GM12873 (cell line): Measurements from ENCODE around the gene CACNA1B.

Experiments
- TF ChIP-seq, protein P1 (sequence below): IDR thresholded peaks from 2 replicates; pipeline ENCODE4 v1.5.1; 2012; ENCODE audit warnings: low read depth, mild to moderate bottlenecking, moderate library complexity, low read length, control low read depth; ENCODE audit not compliant: insufficient read depth; ENCODE audit errors: missing control alignments

CACNA1B gene

DNA sequence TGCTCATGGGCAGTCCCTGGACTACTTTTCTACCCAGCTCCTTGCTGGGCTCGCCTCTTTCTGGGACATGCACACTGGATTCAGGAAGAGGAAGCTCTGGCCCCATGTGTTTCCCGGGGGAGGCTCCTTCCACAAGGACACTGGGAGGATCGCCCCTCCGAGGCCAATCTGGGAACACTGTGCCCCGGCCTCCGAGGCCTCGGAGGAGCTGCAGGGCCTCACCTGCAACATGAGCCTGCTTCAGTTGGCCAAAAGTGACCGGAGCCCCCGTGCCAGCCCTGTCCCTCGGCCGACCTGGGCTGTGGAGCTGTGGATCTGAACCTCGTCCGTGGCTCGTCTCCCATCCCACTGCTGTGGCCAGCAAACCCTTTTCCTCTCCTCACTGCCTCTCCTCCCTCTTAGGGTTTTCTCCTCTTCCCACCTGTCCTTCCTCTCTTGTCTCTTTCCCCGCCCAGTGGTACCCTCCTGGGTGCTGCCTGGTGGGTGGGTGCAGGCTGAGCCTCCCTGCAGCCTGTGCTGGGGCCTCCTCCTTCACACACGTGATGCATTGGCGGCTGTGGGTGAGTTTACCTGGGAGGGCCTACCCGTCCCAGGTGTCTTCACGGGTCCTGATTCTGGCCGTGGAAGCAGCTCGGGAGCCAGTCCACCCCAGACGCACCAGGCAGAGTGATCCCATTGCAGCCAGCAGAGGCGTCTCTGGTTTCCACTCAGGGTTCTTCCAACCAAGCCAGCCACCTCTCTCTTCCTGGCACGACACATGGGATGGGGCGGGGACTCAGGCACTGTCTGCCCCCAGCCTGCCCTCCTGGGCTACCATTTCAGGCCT, 241.8 kb downstream of the CACNA1B start:
- TF ChIP-seq, protein P1, sequence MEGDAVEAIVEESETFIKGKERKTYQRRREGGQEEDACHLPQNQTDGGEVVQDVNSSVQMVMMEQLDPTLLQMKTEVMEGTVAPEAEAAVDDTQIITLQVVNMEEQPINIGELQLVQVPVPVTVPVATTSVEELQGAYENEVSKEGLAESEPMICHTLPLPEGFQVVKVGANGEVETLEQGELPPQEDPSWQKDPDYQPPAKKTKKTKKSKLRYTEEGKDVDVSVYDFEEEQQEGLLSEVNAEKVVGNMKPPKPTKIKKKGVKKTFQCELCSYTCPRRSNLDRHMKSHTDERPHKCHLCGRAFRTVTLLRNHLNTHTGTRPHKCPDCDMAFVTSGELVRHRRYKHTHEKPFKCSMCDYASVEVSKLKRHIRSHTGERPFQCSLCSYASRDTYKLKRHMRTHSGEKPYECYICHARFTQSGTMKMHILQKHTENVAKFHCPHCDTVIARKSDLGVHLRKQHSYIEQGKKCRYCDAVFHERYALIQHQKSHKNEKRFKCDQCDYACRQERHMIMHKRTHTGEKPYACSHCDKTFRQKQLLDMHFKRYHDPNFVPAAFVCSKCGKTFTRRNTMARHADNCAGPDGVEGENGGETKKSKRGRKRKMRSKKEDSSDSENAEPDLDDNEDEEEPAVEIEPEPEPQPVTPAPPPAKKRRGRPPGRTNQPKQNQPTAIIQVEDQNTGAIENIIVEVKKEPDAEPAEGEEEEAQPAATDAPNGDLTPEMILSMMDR: no peak

DNA sequence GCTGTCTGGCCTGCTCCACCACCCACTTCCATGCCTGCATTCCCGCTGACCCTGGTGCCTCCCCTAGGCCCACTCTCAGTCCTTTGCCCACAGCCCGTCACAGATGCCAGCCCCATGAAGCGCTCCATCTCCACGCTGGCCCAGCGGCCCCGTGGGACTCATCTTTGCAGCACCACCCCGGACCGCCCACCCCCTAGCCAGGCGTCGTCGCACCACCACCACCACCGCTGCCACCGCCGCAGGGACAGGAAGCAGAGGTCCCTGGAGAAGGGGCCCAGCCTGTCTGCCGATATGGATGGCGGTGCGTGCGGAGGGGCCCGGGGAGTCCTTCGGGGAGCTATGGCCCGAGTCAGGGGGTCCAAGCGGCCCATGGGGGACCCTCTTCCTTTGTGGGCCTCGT, 242.5 kb downstream of the CACNA1B start:
- TF ChIP-seq, protein P1: no peak

DNA sequence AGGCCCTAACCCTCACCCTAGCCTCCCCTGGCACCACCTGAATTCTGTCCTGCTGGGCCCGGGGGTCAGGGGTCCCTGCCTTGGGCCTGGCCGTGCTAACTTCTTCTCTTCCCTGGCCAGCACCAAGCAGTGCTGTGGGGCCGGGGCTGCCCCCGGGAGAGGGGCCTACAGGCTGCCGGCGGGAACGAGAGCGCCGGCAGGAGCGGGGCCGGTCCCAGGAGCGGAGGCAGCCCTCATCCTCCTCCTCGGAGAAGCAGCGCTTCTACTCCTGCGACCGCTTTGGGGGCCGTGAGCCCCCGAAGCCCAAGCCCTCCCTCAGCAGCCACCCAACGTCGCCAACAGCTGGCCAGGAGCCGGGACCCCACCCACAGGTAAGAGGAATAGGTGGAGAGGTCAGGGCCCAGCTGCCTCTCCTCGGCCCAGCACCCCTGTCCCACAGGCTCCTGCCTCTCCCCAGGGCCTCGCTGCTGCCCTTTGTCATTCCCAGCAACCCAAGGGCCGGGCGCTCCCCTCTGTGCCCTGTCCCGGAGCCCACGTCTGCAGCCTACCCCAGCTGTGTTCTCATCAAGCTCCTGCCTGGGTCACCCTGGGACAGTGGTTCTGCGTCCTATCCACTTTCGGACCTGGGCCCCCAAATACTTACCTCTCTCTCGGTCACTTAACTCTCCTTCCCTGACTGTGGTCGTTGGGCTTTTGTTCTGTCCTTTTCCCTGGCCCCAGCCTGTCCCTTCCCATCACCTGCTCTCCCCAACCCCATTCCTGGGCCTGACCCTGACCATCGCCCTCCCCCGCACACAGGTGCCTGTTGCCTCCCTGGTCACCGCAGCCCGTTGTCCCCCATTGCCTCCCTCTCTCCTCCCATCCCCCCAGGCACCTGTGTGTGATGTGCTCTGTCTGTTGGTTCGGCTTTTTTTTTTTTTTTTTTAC, 243.2 kb downstream of the CACNA1B start:
- TF ChIP-seq, protein P1: no peak

DNA sequence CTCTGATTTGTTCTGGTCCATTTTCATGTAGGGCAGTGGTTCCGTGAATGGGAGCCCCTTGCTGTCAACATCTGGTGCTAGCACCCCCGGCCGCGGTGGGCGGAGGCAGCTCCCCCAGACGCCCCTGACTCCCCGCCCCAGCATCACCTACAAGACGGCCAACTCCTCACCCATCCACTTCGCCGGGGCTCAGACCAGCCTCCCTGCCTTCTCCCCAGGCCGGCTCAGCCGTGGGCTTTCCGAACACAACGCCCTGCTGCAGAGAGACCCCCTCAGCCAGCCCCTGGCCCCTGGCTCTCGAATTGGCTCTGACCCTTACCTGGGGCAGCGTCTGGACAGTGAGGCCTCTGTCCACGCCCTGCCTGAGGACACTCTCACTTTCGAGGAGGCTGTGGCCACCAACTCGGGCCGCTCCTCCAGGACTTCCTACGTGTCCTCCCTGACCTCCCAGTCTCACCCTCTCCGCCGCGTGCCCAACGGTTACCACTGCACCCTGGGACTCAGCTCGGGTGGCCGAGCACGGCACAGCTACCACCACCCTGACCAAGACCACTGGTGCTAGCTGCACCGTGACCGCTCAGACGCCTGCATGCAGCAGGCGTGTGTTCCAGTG, 244.0 kb downstream of the CACNA1B start:
- TF ChIP-seq, protein P1: no peak

DNA sequence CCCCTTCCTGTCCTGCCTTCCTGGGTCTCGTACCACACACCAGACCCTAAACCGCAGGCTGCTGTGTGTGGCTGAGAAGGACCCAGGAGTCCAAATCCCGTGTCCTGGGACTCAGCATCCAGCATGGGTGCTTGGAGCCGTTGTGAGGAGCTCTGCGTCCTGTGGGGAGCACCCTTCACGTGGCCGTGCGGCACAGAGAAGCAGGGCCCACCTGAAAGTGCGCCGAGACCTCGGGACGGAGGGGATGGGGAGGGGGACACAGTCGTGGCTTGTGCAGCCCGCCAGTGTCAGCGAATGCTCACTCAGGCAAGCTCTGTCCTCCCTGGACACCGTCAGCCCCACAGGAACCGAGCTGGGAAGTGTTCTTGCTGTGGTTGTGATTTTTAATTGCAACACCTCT, 244.6 kb downstream of the CACNA1B start:
- TF ChIP-seq, protein P1: no peak

DNA sequence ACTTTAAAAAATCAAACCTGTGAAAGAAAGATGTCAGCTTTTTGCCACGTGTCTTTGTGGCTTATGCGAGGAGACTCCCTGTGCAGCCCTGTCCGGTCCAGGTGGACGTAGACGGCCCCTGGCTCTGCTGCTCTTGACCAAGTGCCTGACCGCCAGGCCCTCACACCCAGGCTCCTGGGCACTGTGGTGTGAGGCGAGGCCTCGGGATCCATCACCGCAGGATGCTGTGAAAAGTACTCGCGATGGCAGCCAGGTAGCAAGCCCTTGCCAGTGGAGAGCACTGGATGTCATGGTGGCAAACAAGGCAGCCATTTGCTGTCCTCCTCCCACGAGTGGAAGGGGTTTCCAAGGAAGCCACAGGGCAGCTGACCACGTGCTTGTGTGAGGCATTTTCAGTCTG, 245.1 kb downstream of the CACNA1B start:
- TF ChIP-seq, protein P1: no peak

DNA sequence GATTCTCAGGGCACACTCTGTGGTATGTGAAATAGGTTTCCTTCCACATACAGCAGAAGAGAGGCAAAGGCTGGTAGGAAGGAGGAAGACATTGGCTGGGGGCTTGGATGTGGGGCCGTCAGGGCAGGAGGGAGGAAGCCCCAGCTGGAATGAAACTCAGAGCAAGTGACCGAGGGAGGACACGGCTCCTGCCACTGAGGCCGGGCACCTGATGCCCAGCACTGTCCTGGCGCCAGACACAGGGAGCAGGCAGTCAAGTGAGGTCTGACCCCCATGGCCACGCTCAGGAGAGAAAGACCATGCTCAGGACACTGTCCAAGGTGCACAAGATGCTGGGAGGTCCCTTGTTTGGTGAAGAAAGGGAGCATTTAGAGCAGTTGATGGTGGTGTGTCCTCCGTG, 245.5 kb downstream of the CACNA1B start:
- TF ChIP-seq, protein P1: no peak
